Subcutaneous adipose tissue (tissue), 4 donors: ENCODE measurements around the gene NUP210. TPM values are rescaled to one million over a fixed set of nuclear protein-coding genes. Genes with fewer than 3 reads are reported as not detected.

Experiments
- total RNA-seq, 4 donors: library from RNA; depleted of rRNA; stranded (reverse); fragments of >200 nt; gene quantifications; one replicate each; pipeline ENCODE4 v1.1.0, GENCODE V29; 2016
- TF ChIP-seq, protein P1 (sequence below): fragments of 450-650 bp; IDR thresholded peaks from one replicate; pipeline ENCODE4 v1.5.1; 2016; ENCODE audit warnings: low read depth, mild to moderate bottlenecking, control low read depth, antibody characterized with exemption, moderate library complexity

Gene NUP210
- total RNA-seq, 4 donors from 2014 or later: 1.1 to 9.9 (median 2.0) TPM

DNA sequence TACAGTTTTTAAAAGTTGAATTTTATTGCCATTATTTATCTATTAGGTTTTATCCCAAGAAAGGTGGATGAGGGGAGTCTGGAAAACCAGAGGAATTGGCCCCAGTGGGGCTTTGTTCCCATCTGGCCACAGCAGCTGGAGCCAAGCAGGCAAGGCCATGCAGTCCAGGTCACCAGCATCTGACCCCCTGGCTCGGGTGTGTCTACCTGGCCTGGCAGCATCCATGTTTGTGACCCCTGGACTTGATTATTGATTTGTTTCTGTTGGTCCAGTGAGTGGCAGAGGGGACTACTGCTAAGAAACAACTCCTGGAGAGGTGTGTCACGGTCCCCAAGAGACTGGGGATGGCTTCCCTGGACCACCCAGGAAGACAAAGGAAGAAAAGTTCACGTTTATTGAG lies 111.1 kb downstream of the NUP210 start:
- TF ChIP-seq, protein P1, sequence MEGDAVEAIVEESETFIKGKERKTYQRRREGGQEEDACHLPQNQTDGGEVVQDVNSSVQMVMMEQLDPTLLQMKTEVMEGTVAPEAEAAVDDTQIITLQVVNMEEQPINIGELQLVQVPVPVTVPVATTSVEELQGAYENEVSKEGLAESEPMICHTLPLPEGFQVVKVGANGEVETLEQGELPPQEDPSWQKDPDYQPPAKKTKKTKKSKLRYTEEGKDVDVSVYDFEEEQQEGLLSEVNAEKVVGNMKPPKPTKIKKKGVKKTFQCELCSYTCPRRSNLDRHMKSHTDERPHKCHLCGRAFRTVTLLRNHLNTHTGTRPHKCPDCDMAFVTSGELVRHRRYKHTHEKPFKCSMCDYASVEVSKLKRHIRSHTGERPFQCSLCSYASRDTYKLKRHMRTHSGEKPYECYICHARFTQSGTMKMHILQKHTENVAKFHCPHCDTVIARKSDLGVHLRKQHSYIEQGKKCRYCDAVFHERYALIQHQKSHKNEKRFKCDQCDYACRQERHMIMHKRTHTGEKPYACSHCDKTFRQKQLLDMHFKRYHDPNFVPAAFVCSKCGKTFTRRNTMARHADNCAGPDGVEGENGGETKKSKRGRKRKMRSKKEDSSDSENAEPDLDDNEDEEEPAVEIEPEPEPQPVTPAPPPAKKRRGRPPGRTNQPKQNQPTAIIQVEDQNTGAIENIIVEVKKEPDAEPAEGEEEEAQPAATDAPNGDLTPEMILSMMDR: no peak

DNA sequence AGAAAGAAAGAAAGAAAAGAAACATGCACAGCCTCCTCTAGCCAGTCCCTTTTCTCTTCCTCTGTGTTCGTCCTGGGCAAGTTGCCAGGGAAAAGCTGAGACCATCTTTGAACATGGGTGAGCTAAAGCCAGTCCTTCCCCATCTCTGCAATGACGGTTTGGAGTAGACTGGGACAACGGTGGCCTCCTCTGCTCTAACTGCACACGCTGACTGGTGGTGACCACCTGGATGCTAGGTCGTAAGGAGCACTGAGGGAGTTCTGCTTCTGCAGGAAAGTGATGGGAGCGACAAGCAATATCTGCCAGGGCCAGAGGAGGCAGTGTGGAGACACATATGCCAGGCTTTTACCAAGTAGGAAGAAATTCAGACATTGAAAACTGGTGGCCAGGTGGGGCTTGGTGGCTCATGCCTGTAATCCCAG lies 111.7 kb downstream of the NUP210 start:
- TF ChIP-seq, protein P1: no peak

DNA sequence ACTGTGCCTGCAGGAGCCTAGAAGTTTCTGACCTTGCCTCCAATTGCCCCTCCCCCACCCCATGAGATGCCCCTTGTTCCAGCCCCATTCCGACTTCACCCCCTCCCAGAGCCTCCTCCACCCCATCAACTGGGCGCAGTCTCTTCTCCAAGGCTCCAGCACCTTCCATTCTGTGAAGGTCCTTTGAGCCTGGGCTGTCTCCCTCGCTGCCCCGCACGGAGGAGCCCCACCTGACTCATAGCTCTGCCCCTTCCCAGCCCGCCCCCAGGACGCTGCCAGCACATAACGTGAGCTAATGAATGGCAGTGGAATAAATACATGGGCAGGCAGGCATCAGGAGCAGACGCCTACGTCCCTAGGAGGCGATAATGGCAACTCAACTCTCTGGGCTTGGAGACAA lies 113.1 kb downstream of the NUP210 start:
- TF ChIP-seq, protein P1: no peak

DNA sequence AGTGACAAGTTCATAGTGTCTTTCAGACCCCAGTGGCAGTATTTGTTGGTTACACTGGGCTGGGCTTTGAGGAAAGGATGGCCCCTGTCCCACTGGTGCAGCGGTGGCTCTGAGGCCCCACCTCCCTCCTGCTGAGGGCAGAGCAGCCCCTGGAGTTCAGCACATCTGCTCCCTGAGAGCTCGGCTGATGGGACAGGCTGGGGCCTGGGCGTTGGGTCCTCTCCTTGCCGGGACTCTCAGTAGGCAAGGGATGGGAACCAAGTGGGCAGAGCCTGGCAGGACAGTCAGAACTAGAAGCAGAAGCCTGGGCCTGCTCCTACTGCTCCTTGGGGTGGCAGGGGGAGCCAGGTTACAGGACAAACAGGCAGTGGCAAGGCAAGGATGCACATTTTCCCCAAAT lies 114.5 kb downstream of the NUP210 start:
- TF ChIP-seq, protein P1: no peak

DNA sequence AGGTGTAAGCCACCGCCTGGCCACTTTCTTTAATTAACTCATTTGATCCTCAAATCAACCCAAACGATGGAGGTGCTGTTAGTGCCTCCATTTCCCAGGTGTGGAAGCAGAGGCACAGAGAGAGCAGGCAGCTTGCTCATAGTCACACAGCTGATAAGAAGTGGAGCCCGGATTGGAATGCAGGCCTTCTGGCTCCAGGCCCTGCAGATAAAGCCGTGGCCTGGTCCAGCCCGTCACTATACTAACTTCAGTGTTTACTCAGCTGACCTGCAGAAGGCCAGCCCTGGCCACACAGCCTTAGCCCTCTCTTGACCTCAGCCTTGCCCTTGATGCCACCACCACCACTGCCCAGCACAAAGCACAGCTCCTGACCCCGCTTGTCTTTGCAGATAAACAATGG lies 116.7 kb downstream of the NUP210 start:
- TF ChIP-seq, protein P1: no peak

DNA sequence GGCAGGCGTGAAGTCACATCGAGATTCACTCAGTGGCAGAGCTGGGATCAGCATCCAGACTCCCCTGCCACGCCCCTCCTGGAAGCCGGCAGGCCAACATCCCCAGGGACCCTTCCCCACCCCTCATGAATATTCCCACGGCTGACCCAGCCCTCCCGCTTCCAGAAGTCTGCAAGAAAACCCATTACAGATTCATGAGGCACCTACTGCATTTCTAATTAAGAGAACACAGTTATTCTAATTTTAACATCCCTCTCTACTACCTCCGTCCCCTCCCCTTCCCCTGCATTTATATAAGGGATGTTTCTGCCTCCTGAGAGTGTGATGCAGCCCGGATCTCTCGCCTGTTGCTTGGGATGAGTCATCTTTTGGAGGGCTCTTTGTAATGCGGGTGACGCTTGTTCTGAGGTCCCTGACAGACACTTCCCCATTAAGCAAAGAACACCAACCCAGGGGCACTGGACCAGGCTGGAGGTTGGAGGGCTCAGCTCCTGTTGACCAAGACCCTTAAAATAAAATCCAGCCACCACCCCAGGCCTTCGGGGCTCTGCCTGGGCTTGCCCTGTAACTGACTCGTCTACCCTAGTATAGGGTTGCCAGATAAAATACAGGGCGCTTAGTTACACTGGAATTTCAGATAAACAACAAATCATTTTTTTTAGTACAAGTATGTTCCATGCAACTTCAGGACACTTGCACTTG lies 118.7 kb downstream of the NUP210 start:
- TF ChIP-seq, protein P1: no peak

DNA sequence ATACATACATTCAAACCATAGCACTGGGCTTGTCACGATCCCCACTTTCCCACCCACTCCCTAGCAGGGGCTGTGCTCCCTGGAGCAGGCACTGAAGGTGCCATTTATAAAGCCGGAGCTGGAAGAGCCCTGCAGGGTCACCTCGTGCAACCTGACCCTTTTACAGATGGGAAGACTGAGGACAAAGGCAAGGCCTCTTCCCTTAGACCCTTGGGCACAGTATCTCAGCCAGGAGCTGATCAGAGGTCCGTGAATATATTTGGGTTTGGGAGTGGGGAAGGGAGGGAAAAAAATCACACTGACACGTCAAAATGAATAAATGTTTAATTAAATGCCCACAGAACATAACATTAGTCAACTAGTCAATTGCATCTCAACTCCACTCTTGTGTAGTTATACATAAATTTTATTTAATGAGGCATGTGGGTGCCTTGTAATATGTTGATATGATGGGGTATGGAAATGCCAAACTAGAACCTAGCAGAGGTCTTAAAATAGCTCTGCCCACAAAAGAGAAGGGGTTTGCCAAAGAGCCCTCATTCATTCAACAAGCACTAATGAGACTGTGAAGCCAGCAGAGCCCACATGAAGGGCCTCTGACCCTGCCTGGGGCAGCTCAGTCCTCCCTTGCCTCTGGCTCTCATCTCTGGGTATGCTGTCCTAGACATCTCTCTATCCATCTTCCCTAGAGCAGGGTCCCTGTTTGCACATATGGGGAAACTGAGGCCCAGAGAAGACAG lies 119.4 kb downstream of the NUP210 start:
- TF ChIP-seq, protein P1: no peak
